A673 (cell line): ENCODE measurements around the gene NUDT14. TPM values are rescaled to one million over a fixed set of nuclear protein-coding genes. Genes with fewer than 3 reads are reported as not detected.

ENCODE experiments used
- BruUV-seq: library from RNA; stranded (reverse); fragments of 400-500 nt; replicated peaks from 2 replicates; lab custom pipeline; 2021; lab: Mats Ljungman, UMichigan
- CTCF ChIA-PET: fragments of 300-600 bp; sonication (Branson Sonifier 250); formaldehyde crosslinking; loops from one replicate; lab custom pipeline; 2022; ENCODE audit warnings: antibody characterized with exemption; lab: Charles Lee
- POLR2A ChIA-PET: fragments of 300-600 bp; sonication (Branson Sonifier 250); formaldehyde crosslinking; loops from one replicate; lab custom pipeline; 2022; ENCODE audit warnings: antibody characterized with exemption; ENCODE audit not compliant: low non-redundant PET; lab: Charles Lee
- DNase-seq: peaks from one replicate; pipeline ENCODE4 v3.0.0-alpha.2; 2015; ENCODE audit warnings: low spot score
- H3K27ac ChIP-seq: fragments of 200-600 bp; sonication (generic); 2 replicates; pipeline ENCODE4 v1.5.1; 2016; ENCODE audit warnings: mixed run types, low read depth, mild to moderate bottlenecking, mixed read lengths, antibody characterized with exemption, low read length; ENCODE audit not compliant: poor library complexity, severe bottlenecking
- H3K27me3 ChIP-seq: fragments of 200-600 bp; sonication (generic); replicated peaks from 2 replicates; pipeline ENCODE4 v1.6.1; 2017; ENCODE audit warnings: mixed run types, low read depth, mild to moderate bottlenecking, mixed read lengths, antibody characterized with exemption, low read length; ENCODE audit not compliant: insufficient read depth, poor library complexity
- H3K36me3 ChIP-seq: fragments of 200-600 bp; sonication (generic); 2 replicates; pipeline ENCODE4 v1.6.1; 2016; ENCODE audit warnings: mixed run types, mild to moderate bottlenecking, mixed read lengths, antibody characterized with exemption, low read length; ENCODE audit not compliant: insufficient read depth, poor library complexity, severe bottlenecking
- H3K4me1 ChIP-seq: fragments of 200-600 bp; sonication (generic); 2 replicates; pipeline ENCODE4 v1.6.1; 2017; ENCODE audit warnings: mixed run types, mild to moderate bottlenecking, mixed read lengths, antibody characterized with exemption, low read length; ENCODE audit not compliant: insufficient read depth, poor library complexity, severe bottlenecking
- H3K4me3 ChIP-seq: fragments of 200-600 bp; sonication (generic); 2 replicates; pipeline ENCODE4 v1.5.1; 2016; ENCODE audit warnings: low read depth, mixed run types, mild to moderate bottlenecking, mixed read lengths, low read length; ENCODE audit not compliant: poor library complexity, severe bottlenecking
- H3K9me3 ChIP-seq: fragments of 200-600 bp; sonication (generic); 2 replicates; pipeline ENCODE4 v1.6.1; 2016; ENCODE audit warnings: mixed run types, low read depth, mild to moderate bottlenecking, mixed read lengths, antibody characterized with exemption, low read length; ENCODE audit not compliant: poor library complexity, severe bottlenecking
- CTCF ChIP-seq: fragments of 300-800, 200-600 bp; sonication (generic); conservative IDR thresholded peaks from 2 replicates; pipeline ENCODE4 v1.5.1; 2017; ENCODE audit warnings: low read depth, mild to moderate bottlenecking, antibody characterized with exemption, low read length, moderate library complexity, mixed read lengths
- EZH2 ChIP-seq: fragments of 200-600 bp; sonication (generic); IDR thresholded peaks from 2 replicates; pipeline ENCODE4 v1.6.1; 2017; ENCODE audit warnings: borderline replicate concordance, low read depth, mild to moderate bottlenecking, mixed read lengths, antibody characterized with exemption, low read length; ENCODE audit not compliant: poor library complexity, severe bottlenecking
- intact Hi-C: fragments of 100-400 bp; cut with micrococcal nuclease; formaldehyde crosslinking; loops from one replicate; pipeline ENCODE4 v1.10.0; 2022; ENCODE audit not compliant: unreplicated experiment
- total RNA-seq: library from RNA; stranded (reverse); gene quantifications from 2 replicates; pipeline ENCODE4 v1.2.3, GENCODE V29; 2021

The NUDT14 gene
- total RNA-seq, 1 experiment from 2014 or later: 30.8 TPM

DNA sequence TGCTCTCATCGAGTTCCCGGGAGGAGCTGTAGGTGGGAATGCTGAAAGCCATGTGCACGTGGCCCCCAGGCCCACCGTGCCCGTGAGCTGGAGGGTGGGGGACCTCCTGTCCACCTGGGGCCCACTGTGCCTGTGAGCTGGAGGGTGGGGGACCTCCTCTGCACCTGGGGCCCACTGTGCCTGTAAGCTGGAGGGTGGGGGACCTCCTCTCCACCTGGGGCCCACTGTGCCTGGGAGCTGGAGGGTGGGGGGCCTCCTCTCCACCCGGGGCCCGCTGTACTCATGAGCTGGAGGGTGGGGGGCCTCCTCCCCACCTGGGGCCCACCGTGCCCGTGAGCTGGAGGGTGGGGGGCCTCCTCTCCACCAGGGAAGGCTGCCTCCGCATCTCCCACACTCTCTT is 13.9 kb upstream of the NUDT14 start:
- no TSS peak for BruUV-seq
- DNase-seq: no peak
- intact Hi-C loops: loop anchor here (5.0 kb wide), 1 partner anchor 103 kb away; no protein-coding TSS in a partner anchor
- Histone ChIP-seq H3K4me1 (peaks cover 39% of the 10 kb centered on the region), H3K4me3 (no peak overlapping the region), H3K27me3 (no peaks in the 10 kb centered on the region), H3K9me3 (no peaks in the 10 kb centered on the region), H3K27ac (no peak overlapping the region), H3K36me3 (no peaks in the 10 kb centered on the region)
- ChIA-PET CTCF (interaction anchor here (0.6 kb wide), 1 partner anchor 119 kb away, joined by 3 read pairs; the partner anchor contains the start of gene PACS2), POLR2A (no interaction called here)
- TF ChIP-seq CTCF: no peak
- TF ChIP-seq EZH2: no peak

- Histone ChIP-seq H3K4me3 (no peak overlapping the region), H3K9me3 (no peaks in the 10 kb centered on the region), H3K27ac (peak overlapping the region; percentile 22), H3K4me1 (peaks cover 39% of the 10 kb centered on the region), H3K27me3 (no peaks in the 10 kb centered on the region), H3K36me3 (no peaks in the 10 kb centered on the region)
- intact Hi-C loops: no loop called here
- peak; percentile 74 for DNase-seq
- BruUV-seq: no TSS peak
- ChIA-PET CTCF (interaction anchor here (1.0 kb wide), 1 partner anchor 104 kb away, joined by 3 read pairs; no protein-coding TSS in a partner anchor), POLR2A (interaction anchor here (0.5 kb wide), 1 partner anchor 194 kb away, joined by 5 read pairs; no protein-coding TSS in a partner anchor)
- no peak for TF ChIP-seq EZH2
- no peak for TF ChIP-seq CTCF
Measured at GRCh38 chr14:105193916-105194782, 13.0 kb upstream of the NUDT14 start.

DNA sequence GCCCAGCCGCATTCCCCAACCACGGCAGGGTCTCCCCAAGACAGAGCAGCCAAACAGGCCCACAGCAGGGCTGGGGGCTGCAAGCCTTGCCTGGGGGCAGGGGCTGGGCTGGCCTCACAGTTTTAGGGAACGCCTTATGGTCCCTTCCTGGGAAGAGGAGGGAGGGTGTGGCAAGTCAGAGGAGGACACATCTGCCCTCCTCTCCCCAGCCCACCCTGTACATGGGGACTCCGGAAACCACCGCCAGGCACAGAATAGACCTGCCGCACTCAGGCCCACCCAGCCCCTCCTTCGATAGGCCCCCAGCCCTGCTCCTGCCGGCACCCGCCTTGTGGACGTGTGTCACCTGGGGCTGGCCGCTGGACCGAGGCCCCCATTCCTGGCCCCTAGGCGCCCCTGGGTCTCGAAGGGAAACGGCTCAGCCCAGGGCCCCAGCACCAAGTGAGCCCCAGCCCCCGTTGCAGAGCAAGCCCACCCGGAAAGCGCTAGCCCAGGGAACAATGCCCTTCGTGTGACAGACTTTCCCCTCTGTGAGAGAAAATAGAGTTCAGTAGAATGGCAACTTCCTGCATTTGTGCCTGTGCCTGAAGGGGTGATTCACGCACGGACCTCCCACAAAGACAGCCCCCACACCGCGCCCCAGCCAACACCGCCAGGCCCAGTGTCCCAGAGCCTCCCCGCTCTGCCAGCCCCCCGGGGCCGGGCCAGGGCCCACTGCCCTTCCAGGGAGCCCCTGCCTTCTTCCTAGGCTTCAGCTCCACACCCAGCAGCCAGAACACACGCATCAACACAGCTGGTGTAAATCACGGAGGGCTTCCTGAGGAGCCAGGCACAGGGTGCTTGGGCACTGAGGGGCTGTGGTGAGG is 12.0 kb upstream of the NUDT14 start:
- Histone ChIP-seq H3K27ac (peak overlapping the region; percentile 22), H3K36me3 (no peaks in the 10 kb centered on the region), H3K27me3 (no peaks in the 10 kb centered on the region), H3K4me1 (peaks cover 39% of the 10 kb centered on the region), H3K9me3 (no peaks in the 10 kb centered on the region), H3K4me3 (no peak overlapping the region)
- DNase-seq: peak; percentile 37
- BruUV-seq: no TSS peak
- intact Hi-C loops: no loop called here
- CTCF ChIA-PET: interaction anchor here (1.0 kb wide), 1 partner anchor 103 kb away, joined by 3 read pairs; no protein-coding TSS in a partner anchor
- POLR2A ChIA-PET: no interaction called here
- TF ChIP-seq EZH2 (no peak), CTCF (no peak)
